ENCODE measurements around the gene MUC5AC. TPM values are rescaled to one million over a fixed set of nuclear protein-coding genes. Genes with fewer than 3 reads are reported as not detected.

MUC5AC gene
- total RNA-seq, 1 experiment from 2014 or later = under 0.01 TPM

GRCh38 chr11:1219446-1219833 lies 61.7 kb downstream of the MUC5AC start:
- H3K9me3 Mint-ChIP-seq = peaks cover 17% of the 10 kb centered on the region
- TF ChIP-seq E2F1 (CRISPR knock-in tag; IDR thresholded peaks at IDR 0.05) (no peak), FOXK1 (CRISPR knock-in tag; IDR thresholded peaks at IDR 0.05) (no peak)
- peaks cover 26% of the 10 kb centered on the region for H3K27me3 Mint-ChIP-seq (ENCODE audit: low read depth)
- POLR2A ChIA-PET = no interaction called here
- H3K4me1 Mint-ChIP-seq = peaks cover 3% of the 10 kb centered on the region
- H3K4me3 Mint-ChIP-seq = no peak overlapping the region
- DNase-seq (ENCODE audit: low spot score) (no peak), ATAC-seq (no peak)
- no peak overlapping the region for H3K27ac Mint-ChIP-seq
- CTCF ChIA-PET = no interaction called here
- H3K36me3 Mint-ChIP-seq = no peaks in the 10 kb centered on the region

GRCh38 chr11:1219834-1220815 lies 62.4 kb downstream of the MUC5AC start:
- no peak overlapping the region for H3K4me3 Mint-ChIP-seq
- CTCF ChIA-PET = interaction anchor here (1.0 to 1.3 kb wide), 2 partner anchors 17 to 233 kb away, joined by 3 read pairs; no protein-coding TSS in a partner anchor
- DNase-seq (ENCODE audit: low spot score) (no peak), ATAC-seq (no peak)
- H3K27me3 Mint-ChIP-seq (ENCODE audit: low read depth) = peaks cover 20% of the 10 kb centered on the region
- no peaks in the 10 kb centered on the region for H3K36me3 Mint-ChIP-seq
- POLR2A ChIA-PET = no interaction called here
- no peak overlapping the region for H3K27ac Mint-ChIP-seq
- peaks cover 10% of the 10 kb centered on the region; the same call in 1 of the 2 replicates for H3K9me3 Mint-ChIP-seq
- peaks cover 3% of the 10 kb centered on the region for H3K4me1 Mint-ChIP-seq
- no peak for TF ChIP-seq NR3C1 (CRISPR knock-in tag; conservative IDR thresholded peaks at IDR 0.05; ENCODE audit: low read depth)
- TF ChIP-seq ZNF425 (CRISPR knock-in tag; conservative IDR thresholded peaks at IDR 0.05) = no peak
- no peak for TF ChIP-seq ZNF232 (CRISPR knock-in tag; IDR thresholded peaks at IDR 0.05)
- peak; percentile 68; the same call in 1 of the 2 replicates for TF ChIP-seq GABPB1 (CRISPR knock-in tag; IDR thresholded peaks at IDR 0.05)

GRCh38 chr11:1220941-1221721 lies 63.4 kb downstream of the MUC5AC start:
- ChIA-PET POLR2A (interaction anchor here (0.6 kb wide), 1 partner anchor 300 kb away, joined by 4 read pairs; no protein-coding TSS in a partner anchor), CTCF (interaction anchor here (1.0 to 1.3 kb wide), 2 partner anchors 18 to 232 kb away, joined by 3 read pairs; no protein-coding TSS in a partner anchor)
- Mint-ChIP-seq H3K4me1 (peaks cover 3% of the 10 kb centered on the region), H3K4me3 (no peak overlapping the region), H3K27ac (peak overlapping the region; percentile 30), H3K27me3 (ENCODE audit: low read depth) (peaks cover 12% of the 10 kb centered on the region), H3K9me3 (peaks cover 5% of the 10 kb centered on the region; the same call in 1 of the 2 replicates), H3K36me3 (no peaks in the 10 kb centered on the region)
- no peak for ATAC-seq
- DNase-seq (ENCODE audit: low spot score) = peak; percentile 7
- TF ChIP-seq PREB (CRISPR knock-in tag; IDR thresholded peaks at IDR 0.05; ENCODE audit: borderline replicate concordance) = no peak
- TF ChIP-seq RELA (CRISPR knock-in tag; IDR thresholded peaks at IDR 0.05; ENCODE audit: borderline replicate concordance) = no peak
- TF ChIP-seq SMAD3 (CRISPR knock-in tag; IDR thresholded peaks at IDR 0.05; ENCODE audit: borderline replicate concordance) = no peak
- TF ChIP-seq USF2 (CRISPR knock-in tag; IDR thresholded peaks at IDR 0.05) = no peak
- no peak for TF ChIP-seq OVOL2 (CRISPR knock-in tag; IDR thresholded peaks at IDR 0.05; ENCODE audit: borderline replicate concordance)
- TF ChIP-seq ETV6 (CRISPR knock-in tag; IDR thresholded peaks at IDR 0.05) = no peak
- TF ChIP-seq ZNF532 (CRISPR knock-in tag; IDR thresholded peaks at IDR 0.05; ENCODE audit: borderline replicate concordance) = no peak
- TF ChIP-seq MAX (CRISPR knock-in tag; IDR thresholded peaks at IDR 0.05) = no peak
